Gastroesophageal sphincter (tissue), 4 donors: ENCODE results near the gene GAPVD1. TPM values are rescaled to one million over a fixed set of nuclear protein-coding genes. Genes with fewer than 3 reads are reported as not detected.

Source experiments
- ATAC-seq: fragments of 150-250 bp; one replicate; pipeline ENCODE4 v1.9.1; 2016; ENCODE audit warnings: mild to moderate bottlenecking, moderate library complexity
- H3K27ac ChIP-seq, 4 donors: fragments of 200-600 bp; sonication (generic) in 3 of 4; 1 replicate in 3 of 4; 2 replicates in 1 of 4; pipeline ENCODE4 v1.5.1; 2016 to 2019
- H3K27me3 ChIP-seq: fragments of 200-600 bp; sonication (generic); one replicate; pipeline ENCODE4 v1.5.1; 2019
- H3K36me3 ChIP-seq, 2 donors: fragments of 200-600 bp; sonication (generic); one replicate each; pipeline ENCODE4 v1.5.1; 2019; ENCODE audit warnings: control low read depth in 1 of 2
- H3K4me1 ChIP-seq, 3 donors: fragments of 200-600 bp; sonication (generic); 1 replicate in 2 of 3; 2 replicates in 1 of 3; pipeline ENCODE4 v1.5.1; 2016 to 2019; ENCODE audit warnings: control low read depth in 2 of 3
- H3K4me3 ChIP-seq, 2 donors: fragments of 200-600 bp; sonication (generic); one replicate each; pipeline ENCODE4 v1.5.1; 2019; ENCODE audit warnings: mild to moderate bottlenecking in 1 of 2, moderate library complexity in 1 of 2
- H3K9me3 ChIP-seq, 3 donors: fragments of 200-600 bp; sonication (generic); one replicate each; pipeline ENCODE4 v1.5.1; 2017 to 2019; ENCODE audit warnings: control low read depth in 2 of 3
- CTCF ChIP-seq, 4 experiments: fragments of 200-600 bp in 2 of 4; fragments of 450-650 bp in 2 of 4; sonication (generic) in 1 of 4; IDR thresholded peaks; one replicate each; pipeline ENCODE4 v1.5.1; 2017 to 2019; ENCODE audit warnings: antibody characterized with exemption in 4 of 4, mild to moderate bottlenecking in 2 of 4, moderate library complexity in 2 of 4
- EP300 ChIP-seq: sonication (generic); formaldehyde crosslinking; IDR thresholded peaks from one replicate; pipeline ENCODE4 v1.6.1; 2017; ENCODE audit warnings: antibody characterized with exemption, mild to moderate bottlenecking
- POLR2A ChIP-seq, 2 donors: fragments of 450-650 bp; IDR thresholded peaks; one replicate each; pipeline ENCODE4 v1.6.1; 2017; ENCODE audit warnings: antibody characterized with exemption in 2 of 2, mild to moderate bottlenecking in 2 of 2, moderate library complexity in 1 of 2
- POLR2AphosphoS5 ChIP-seq: sonication (generic); formaldehyde crosslinking; IDR thresholded peaks from one replicate; pipeline ENCODE4 v1.6.1; 2017; ENCODE audit warnings: antibody characterized with exemption
- WGBS, 2 donors: methylation state at CpG; one replicate each; pipeline ENCODE4 v1.1.5; 2018; ENCODE audit warnings: low coverage in 1 of 2; 5-methylcytosine and 5-hydroxymethylcytosine counted together
- total RNA-seq, 4 donors: library from RNA; depleted of rRNA; stranded (reverse); fragments of >200 nt; gene quantifications; one replicate each; pipeline ENCODE4 v1.1.0, GENCODE V29; 2016

Gene GAPVD1
- total RNA-seq, 4 donors from 2014 or later = 41.2 to 61.4 (median 48.6) TPM

GRCh38 chr9:125317704-125318103 is 56.1 kb downstream of the GAPVD1 start:
- Histone ChIP-seq H3K27ac (no peak overlapping the region), H3K4me3 (no peak overlapping the region)
- WGBS, 2 donors = 100% methylated on average over 2 to 3 of the region's 3 CpGs

GRCh38 chr9:125321496-125321895 is 59.9 kb downstream of the GAPVD1 start:
- peaks cover 0 to 16% (median 0%) of the 10 kb centered on the region in 3 donors for H3K9me3 ChIP-seq
- TF ChIP-seq POLR2A (IDR thresholded peaks at IDR 0.05) (no peak), CTCF (IDR thresholded peaks at IDR 0.05) (no peak), POLR2AphosphoS5 (no peak), EP300 (no peak)
- no peak overlapping the region for H3K27ac ChIP-seq
- no peaks in the 10 kb centered on the region for H3K4me1 ChIP-seq
- 68 to 95% methylated on average over 3 of the region's 3 CpGs for WGBS, 2 donors
- H3K27me3 ChIP-seq = no peaks in the 10 kb centered on the region
- ATAC-seq = no peak
- H3K4me3 ChIP-seq = no peak overlapping the region
- H3K36me3 ChIP-seq = peaks cover 3 to 92% of the 10 kb centered on the region in 2 donors

More at GRCh38 chr9:125317704-125318103, 56.1 kb downstream of the GAPVD1 start:
- H3K4me1 ChIP-seq = no peaks in the 10 kb centered on the region
- no peak for ATAC-seq
- H3K27me3 ChIP-seq = no peaks in the 10 kb centered on the region
- H3K9me3 ChIP-seq = peaks cover 0 to 16% (median 0%) of the 10 kb centered on the region in 3 donors
- peaks cover 0 to 95% of the 10 kb centered on the region in 2 donors for H3K36me3 ChIP-seq
- TF ChIP-seq POLR2A (IDR thresholded peaks at IDR 0.05) = no peak
- TF ChIP-seq EP300 = no peak
- TF ChIP-seq POLR2AphosphoS5 = no peak
- TF ChIP-seq CTCF (IDR thresholded peaks at IDR 0.05) = no peak

- WGBS, 2 donors = 0 to 7% methylated on average over 1 of the region's 1 CpG
Measured at GRCh38 chr9:125323615-125324014, 62.0 kb downstream of the GAPVD1 start.

GRCh38 chr9:125325826-125326225 is 64.2 kb downstream of the GAPVD1 start:
- Histone ChIP-seq H3K27ac (no peak overlapping the region), H3K4me3 (no peak overlapping the region), H3K4me1 (no peaks in the 10 kb centered on the region), H3K9me3 (no peaks in the 10 kb centered on the region), H3K27me3 (no peaks in the 10 kb centered on the region), H3K36me3 (peaks cover 3 to 86% of the 10 kb centered on the region in 2 donors)
- TF ChIP-seq EP300 (no peak), POLR2AphosphoS5 (no peak), CTCF (IDR thresholded peaks at IDR 0.05) (no peak), POLR2A (IDR thresholded peaks at IDR 0.05) (no peak)
- WGBS, 2 donors = 89 to 94% methylated on average over 2 of the region's 2 CpGs
- ATAC-seq = no peak

More at GRCh38 chr9:125323615-125324014, 62.0 kb downstream of the GAPVD1 start:
- no peak overlapping the region for H3K27ac ChIP-seq
- no peaks in the 10 kb centered on the region for H3K27me3 ChIP-seq
- H3K4me3 ChIP-seq = no peak overlapping the region
- no peaks in the 10 kb centered on the region for H3K4me1 ChIP-seq
- TF ChIP-seq CTCF (IDR thresholded peaks at IDR 0.05) = no peak
- no peak for TF ChIP-seq EP300
- TF ChIP-seq POLR2AphosphoS5 = no peak
- no peak for TF ChIP-seq POLR2A (IDR thresholded peaks at IDR 0.05)
- peaks cover 3 to 85% of the 10 kb centered on the region in 2 donors for H3K36me3 ChIP-seq
- no peak for ATAC-seq
- H3K9me3 ChIP-seq = peaks cover 0 to 1% (median 0%) of the 10 kb centered on the region in 3 donors

GRCh38 chr9:125329978-125330377 is 68.4 kb downstream of the GAPVD1 start:
- H3K4me1 ChIP-seq = no peaks in the 10 kb centered on the region
- no peaks in the 10 kb centered on the region for H3K9me3 ChIP-seq
- H3K36me3 ChIP-seq = peaks cover 11 to 92% of the 10 kb centered on the region in 2 donors
- no peak for TF ChIP-seq POLR2A (IDR thresholded peaks at IDR 0.05)
- TF ChIP-seq CTCF (IDR thresholded peaks at IDR 0.05) = no peak
- TF ChIP-seq EP300 = no peak
- no peak for TF ChIP-seq POLR2AphosphoS5
- no peak overlapping the region for H3K4me3 ChIP-seq
- H3K27ac ChIP-seq = no peak overlapping the region
- no peaks in the 10 kb centered on the region for H3K27me3 ChIP-seq
- no peak for ATAC-seq
